HCT116 (cell line): ENCODE measurements around the gene SMIM10L2A. TPM values are rescaled to one million over a fixed set of nuclear protein-coding genes. Genes with fewer than 3 reads are reported as not detected.

Experiments used
- ATAC-seq: fragments of 200-7000 bp; cut with Tn5 transposase; 2 replicates; pipeline ENCODE4 v1.9.1; 2020; ENCODE audit warnings: mild to moderate bottlenecking, moderate library complexity
- BruUV-seq: library from RNA; stranded (reverse); fragments of 400-500 nt; replicated peaks from 2 replicates; lab custom pipeline; 2021; lab: Mats Ljungman, UMichigan
- CTCF ChIA-PET: fragments of 300-600 bp; sonication (Branson Sonifier 250); formaldehyde crosslinking; loops from one replicate; lab custom pipeline; 2021; ENCODE audit warnings: antibody characterized with exemption; lab: Charles Lee
- POLR2A ChIA-PET: fragments of 300-600, 350-600 bp; sonication (Branson Sonifier 250); formaldehyde crosslinking; loops from one replicate; lab custom pipeline; 2021; ENCODE audit warnings: antibody characterized with exemption; lab: Charles Lee
- RAD21 ChIA-PET, 2 experiments: fragments of 300-600 bp; sonication (Branson Sonifier 250); formaldehyde crosslinking; loops; one replicate each; lab custom pipeline; 2023; ENCODE audit warnings: low total read pairs in 2 of 2; ENCODE audit not compliant: uncharacterized antibody in 2 of 2, unreplicated experiment in 2 of 2, low non-redundant PET in 1 of 2; lab: Charles Lee
- DNase-seq: peaks from one replicate; pipeline ENCODE4 v3.0.0-alpha.2; 2010; ENCODE audit warnings: low read depth, low spot score
- H2AFZ ChIP-seq: fragments of 200-600 bp; shearing (Covaris generic), sonication (generic); 2 replicates; pipeline ENCODE4 v1.6.1; 2017; ENCODE audit warnings: low read depth, mixed run types, mixed read lengths, antibody characterized with exemption, low read length; ENCODE audit not compliant: poor library complexity, severe bottlenecking
- H3K27ac ChIP-seq: 2 replicates; pipeline ENCODE4 v1.5.1; 2012; ENCODE audit warnings: low read depth, low read length
- H3K27me3 ChIP-seq: fragments of 200-600 bp; sonication (generic); 2 replicates; pipeline ENCODE4 v1.6.1; 2016; ENCODE audit warnings: mixed run types, low read length, mixed read lengths; ENCODE audit not compliant: insufficient read depth
- H3K36me3 ChIP-seq, 2 experiments: fragments of 200-500 bp in 1 of 2; fragments of 200-600 bp in 1 of 2; sonication (Bioruptor generic) in 1 of 2; sonication (generic) in 1 of 2; 2 replicates each; pipeline versions ENCODE4 v1.5.1 to v1.6.1; 2014 to 2016; ENCODE audit warnings: low read length in 2 of 2, inconsistent platforms in 1 of 2, mixed read lengths in 1 of 2, mixed run types in 1 of 2; ENCODE audit not compliant: insufficient read depth in 2 of 2, control insufficient read depth in 1 of 2
- H3K4me1 ChIP-seq, 2 experiments: fragments of 200-600 bp in 1 of 2; sonication (generic) in 1 of 2; 2 replicates each; pipeline versions ENCODE4 v1.5.1 to v1.6.1; 2012 to 2017; ENCODE audit warnings: low read length in 2 of 2, inconsistent platforms in 1 of 2, mild to moderate bottlenecking in 1 of 2, mixed read lengths in 1 of 2, mixed run types in 1 of 2, moderate library complexity in 1 of 2; ENCODE audit not compliant: insufficient read depth in 2 of 2, control insufficient read depth in 1 of 2
- H3K4me2 ChIP-seq: fragments of 200-600 bp; sonication (generic); 2 replicates; pipeline ENCODE4 v1.6.1; 2017; ENCODE audit warnings: mixed run types, low read length, mixed read lengths
- H3K4me3 ChIP-seq, 2 experiments: fragments of 200-600 bp in 1 of 2; sonication (generic) in 1 of 2; replicated peaks in 1 of 2; 2 replicates each; pipeline ENCODE4 v1.5.1; 2011 to 2016; ENCODE audit warnings: low read length in 2 of 2, control low read depth in 1 of 2, low read depth in 1 of 2, mild to moderate bottlenecking in 1 of 2, mixed read lengths in 1 of 2, mixed run types in 1 of 2
- H3K79me2 ChIP-seq: fragments of 200-600 bp; sonication (generic); 2 replicates; pipeline ENCODE4 v1.6.1; 2017; ENCODE audit warnings: mild to moderate bottlenecking, mixed run types, low read length, moderate library complexity, mixed read lengths; ENCODE audit not compliant: insufficient read depth
- H3K9ac ChIP-seq: fragments of 200-600 bp; sonication (generic); 2 replicates; pipeline ENCODE4 v1.6.1; 2016; ENCODE audit warnings: low read length, mixed read lengths
- H3K9me2 ChIP-seq: fragments of 200-600 bp; sonication (generic), shearing (Covaris generic); 2 replicates; pipeline ENCODE4 v1.6.1; 2017; ENCODE audit warnings: mixed run types, mild to moderate bottlenecking, moderate library complexity; ENCODE audit not compliant: insufficient read depth
- H3K9me3 ChIP-seq, 2 experiments: fragments of 200-500 bp in 1 of 2; fragments of 200-600 bp in 1 of 2; sonication (Bioruptor generic) in 1 of 2; sonication (generic) in 1 of 2; 2 replicates each; pipeline ENCODE4 v1.6.1; 2014 to 2017; ENCODE audit warnings: low read length in 2 of 2, mixed read lengths in 2 of 2, inconsistent platforms in 1 of 2, low read depth in 1 of 2, mild to moderate bottlenecking in 1 of 2, mixed run types in 1 of 2, moderate library complexity in 1 of 2; ENCODE audit not compliant: control insufficient read depth in 1 of 2, insufficient read depth in 1 of 2
- H4K20me1 ChIP-seq: fragments of 200-600 bp; sonication (generic), shearing (Covaris generic); 2 replicates; pipeline ENCODE4 v1.6.1; 2017; ENCODE audit warnings: mixed run types, mild to moderate bottlenecking, moderate library complexity; ENCODE audit not compliant: insufficient read depth
- ATF3 ChIP-seq: IDR thresholded peaks from 2 replicates; pipeline ENCODE4 v1.6.1; 2012
- CBX3 ChIP-seq: IDR thresholded peaks from 2 replicates; pipeline ENCODE4 v1.6.1; 2012; ENCODE audit warnings: low read depth
- CEBPB ChIP-seq: IDR thresholded peaks from 2 replicates; pipeline ENCODE4 v1.6.1; 2012; ENCODE audit warnings: low read depth
- EGR1 ChIP-seq: IDR thresholded peaks from 2 replicates; pipeline ENCODE4 v1.6.1; 2012; ENCODE audit warnings: low read depth
- EZH2 ChIP-seq: fragments of 200-600 bp; sonication (generic); IDR thresholded peaks from 2 replicates; pipeline ENCODE4 v1.6.1; 2017; ENCODE audit warnings: antibody characterized with exemption, mixed run types
- EZH2phosphoT487 ChIP-seq: fragments of 200-600 bp; IDR thresholded peaks from 2 replicates; pipeline ENCODE4 v1.6.1; 2018; ENCODE audit warnings: antibody characterized with exemption, borderline replicate concordance
- JUND ChIP-seq: IDR thresholded peaks from 2 replicates; pipeline ENCODE4 v1.6.1; 2012
- POLR2A ChIP-seq: IDR thresholded peaks from 2 replicates; pipeline ENCODE4 v1.7.0; 2011; ENCODE audit warnings: borderline replicate concordance; ENCODE audit not compliant: insufficient read depth, insufficient read length; ENCODE audit errors: extremely low read depth
- POLR2AphosphoS5 ChIP-seq: IDR thresholded peaks from 2 replicates; pipeline ENCODE4 v1.6.1; 2011; ENCODE audit warnings: mild to moderate bottlenecking, low read depth, low read length, moderate library complexity
- REST ChIP-seq: IDR thresholded peaks from 2 replicates; pipeline ENCODE4 v1.6.1; 2012; ENCODE audit warnings: low read depth
- SIN3A ChIP-seq: IDR thresholded peaks from 2 replicates; pipeline ENCODE4 v1.6.1; 2012; ENCODE audit warnings: low read depth
- SP1 ChIP-seq: IDR thresholded peaks from 2 replicates; pipeline ENCODE4 v1.6.1; 2012; ENCODE audit warnings: low read depth
- TCF7L2 ChIP-seq: IDR thresholded peaks from 2 replicates; pipeline ENCODE4 v1.7.0; 2011; ENCODE audit warnings: borderline replicate concordance, inconsistent platforms; ENCODE audit not compliant: insufficient read depth, insufficient read length; ENCODE audit errors: extremely low read depth
- YY1 ChIP-seq: IDR thresholded peaks from 2 replicates; pipeline ENCODE4 v1.6.1; 2011; ENCODE audit warnings: low read length, low read depth, moderate library complexity, mild to moderate bottlenecking; ENCODE audit not compliant: insufficient replicate concordance; ENCODE audit errors: extremely low read depth
- ZFX ChIP-seq: fragments of 450-650 bp; IDR thresholded peaks from 2 replicates; pipeline ENCODE4 v1.6.1; 2017
- ZNF274 ChIP-seq: fragments of 200-500 bp; sonication (Bioruptor generic); IDR thresholded peaks from 2 replicates; pipeline ENCODE4 v1.6.1; 2014; ENCODE audit warnings: mild to moderate bottlenecking, low read depth, low read length, inconsistent platforms
- intact Hi-C: fragments of 100-400 bp; cut with micrococcal nuclease; formaldehyde crosslinking; loops from 2 replicates; pipeline ENCODE4 v1.10.0; 2022
- total RNA-seq: library from RNA; stranded (reverse); gene quantifications from one replicate; pipeline ENCODE4 v1.2.1, GENCODE V29; 2021; ENCODE audit not compliant: unreplicated experiment
- TF ChIP-seq, protein P1 (sequence below), 3 experiments: fragments of 200-600 bp in 1 of 3; sonication (generic) in 1 of 3; IDR thresholded peaks in 2 of 3; conservative IDR thresholded peaks in 1 of 3; 2 replicates each; pipeline ENCODE4 v1.5.1; 2012 to 2017; ENCODE audit warnings: low read depth in 2 of 3, low read length in 2 of 3, antibody characterized with exemption in 1 of 3, borderline replicate concordance in 1 of 3, control low read depth in 1 of 3, mild to moderate bottlenecking in 1 of 3, mixed read lengths in 1 of 3, mixed run types in 1 of 3, moderate library complexity in 1 of 3; ENCODE audit not compliant: insufficient read depth in 1 of 3

Gene SMIM10L2A
- total RNA-seq, 1 experiment from 2014 or later: 1.5 TPM

DNA sequence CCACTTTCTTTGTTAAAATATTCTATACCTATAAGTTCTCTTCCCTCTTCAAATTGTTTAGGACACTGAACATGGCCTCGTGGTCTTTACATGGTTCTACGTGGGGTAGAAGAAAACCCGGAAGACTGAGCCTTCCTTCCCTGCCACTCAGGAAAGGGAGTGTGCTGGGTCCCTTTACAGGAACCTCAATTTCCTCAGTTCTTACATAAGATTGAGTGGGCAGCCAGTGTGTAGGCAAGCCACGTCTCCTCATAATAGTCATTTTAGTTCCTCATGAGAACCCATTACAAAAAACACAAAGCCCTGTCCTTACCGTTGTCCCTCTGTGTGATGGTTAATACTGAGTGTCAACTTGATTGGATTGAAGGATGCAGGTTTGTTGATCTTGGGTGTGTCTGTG is 28.7 kb upstream of the SMIM10L2A start:
- no peaks in the 10 kb centered on the region for H3K79me2 ChIP-seq
- ATAC-seq: no peak
- no peak overlapping the region for H2AFZ ChIP-seq
- H3K27ac ChIP-seq: no peak overlapping the region
- H3K9ac ChIP-seq: no peak overlapping the region
- H3K4me1 ChIP-seq: peaks cover 0 to 8% of the 10 kb centered on the region in 2 experiments; a peak in 2 of 4 replicates
- no peaks in the 10 kb centered on the region for H3K9me3 ChIP-seq
- H3K4me3 ChIP-seq: no peak overlapping the region
- no peaks in the 10 kb centered on the region for H3K36me3 ChIP-seq
- DNase-seq: no peak
- BruUV-seq: no TSS peak
- POLR2A ChIA-PET: interaction anchor here (0.5 kb wide), 1 partner anchor 29 kb away, joined by 4 read pairs; the partner anchor contains the start of gene SMIM10L2A
- H3K27me3 ChIP-seq: no peaks in the 10 kb centered on the region
- H4K20me1 ChIP-seq: no peaks in the 10 kb centered on the region
- RAD21 ChIA-PET: no interaction called here
- no peak for TF ChIP-seq POLR2A
- TF ChIP-seq ZNF274: no peak
- TF ChIP-seq TCF7L2: no peak
- TF ChIP-seq SP1: no peak
- TF ChIP-seq EGR1: no peak
- no peak for TF ChIP-seq EZH2
- no peak for TF ChIP-seq YY1
- TF ChIP-seq, protein P1, sequence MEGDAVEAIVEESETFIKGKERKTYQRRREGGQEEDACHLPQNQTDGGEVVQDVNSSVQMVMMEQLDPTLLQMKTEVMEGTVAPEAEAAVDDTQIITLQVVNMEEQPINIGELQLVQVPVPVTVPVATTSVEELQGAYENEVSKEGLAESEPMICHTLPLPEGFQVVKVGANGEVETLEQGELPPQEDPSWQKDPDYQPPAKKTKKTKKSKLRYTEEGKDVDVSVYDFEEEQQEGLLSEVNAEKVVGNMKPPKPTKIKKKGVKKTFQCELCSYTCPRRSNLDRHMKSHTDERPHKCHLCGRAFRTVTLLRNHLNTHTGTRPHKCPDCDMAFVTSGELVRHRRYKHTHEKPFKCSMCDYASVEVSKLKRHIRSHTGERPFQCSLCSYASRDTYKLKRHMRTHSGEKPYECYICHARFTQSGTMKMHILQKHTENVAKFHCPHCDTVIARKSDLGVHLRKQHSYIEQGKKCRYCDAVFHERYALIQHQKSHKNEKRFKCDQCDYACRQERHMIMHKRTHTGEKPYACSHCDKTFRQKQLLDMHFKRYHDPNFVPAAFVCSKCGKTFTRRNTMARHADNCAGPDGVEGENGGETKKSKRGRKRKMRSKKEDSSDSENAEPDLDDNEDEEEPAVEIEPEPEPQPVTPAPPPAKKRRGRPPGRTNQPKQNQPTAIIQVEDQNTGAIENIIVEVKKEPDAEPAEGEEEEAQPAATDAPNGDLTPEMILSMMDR (IDR thresholded peaks at IDR 0.05 in 2 of 3, conservative IDR thresholded peaks at IDR 0.05 in 1 of 3; ENCODE audit: borderline replicate concordance in 1 of 3, insufficient read depth in 1 of 3, low read depth in 2 of 3, low read length in 2 of 3): no peak
- no peak for TF ChIP-seq SIN3A
- TF ChIP-seq ATF3: no peak
- TF ChIP-seq CEBPB: no peak
- TF ChIP-seq POLR2AphosphoS5: no peak
- TF ChIP-seq EZH2phosphoT487: no peak
- TF ChIP-seq CBX3: no peak
- no peak for TF ChIP-seq REST
- TF ChIP-seq JUND: no peak
- TF ChIP-seq ZFX: no peak
- TF ChIP-seq, all 23 proteins: peak for 0
- Histone ChIP-seq H3K9me2 (no peaks in the 10 kb centered on the region), H3K4me2 (no peak overlapping the region)
- intact Hi-C loops: no loop called here
- CTCF ChIA-PET: no interaction called here
